ENCODE data around the gene ANK3. TPM values are rescaled to one million over a fixed set of nuclear protein-coding genes. Genes with fewer than 3 reads are reported as not detected.
A peak's percentile ranks its signal among the peaks of the same experiment; 100 is the strongest.

The ANK3 gene
- total and polyA plus RNA-seq, 2 experiments from 2014 or later: 26.2 to 49.0 TPM

DNA sequence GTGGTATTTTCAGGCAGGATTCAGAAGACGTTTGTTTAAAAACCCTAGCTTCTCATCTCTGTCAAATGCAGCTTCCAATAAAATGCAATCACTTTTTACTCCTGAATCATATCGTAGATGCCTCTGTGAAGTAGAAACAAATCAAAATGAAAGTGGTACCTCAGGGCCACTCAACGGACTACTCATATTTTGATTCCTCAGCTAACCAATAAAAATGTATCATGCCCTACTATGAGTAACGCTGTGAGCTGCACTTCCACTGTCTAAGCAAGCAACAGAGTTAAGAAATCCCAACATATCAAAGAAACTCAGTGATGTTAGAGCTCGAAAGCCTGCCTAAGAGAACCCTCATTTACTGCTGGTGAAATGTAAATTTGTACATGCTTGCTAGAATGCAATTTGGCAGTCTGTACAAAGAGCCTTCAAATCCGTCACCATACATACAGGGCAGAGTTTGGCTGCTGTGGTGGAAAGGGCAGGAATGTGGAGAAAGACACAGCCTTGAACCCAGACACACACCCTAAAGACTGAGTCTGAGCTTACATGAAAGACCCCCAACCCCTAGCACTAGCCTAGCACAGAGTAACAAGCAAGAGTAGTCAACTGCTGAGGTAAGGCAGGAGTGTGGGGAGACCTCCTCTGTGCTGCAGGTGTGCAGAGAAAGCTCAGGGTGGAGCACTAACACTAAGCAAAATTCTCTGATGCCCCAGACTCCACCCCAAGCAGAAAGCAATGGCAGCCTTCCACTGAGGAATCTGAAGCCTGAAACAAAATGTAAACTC is 151.5 kb downstream of the ANK3 start:
- no peaks in the 10 kb centered on the region for H3K27me3 ChIP-seq
- no peak overlapping the region for H2AFZ ChIP-seq
- no peaks in the 10 kb centered on the region for H3K36me3 ChIP-seq (replicated peaks; ENCODE audit: insufficient read depth, low read depth)
- H3K9me3 ChIP-seq (ENCODE audit: low read depth): no peaks in the 10 kb centered on the region
- H3K79me2 ChIP-seq: no peaks in the 10 kb centered on the region
- H3K4me2 ChIP-seq: no peak overlapping the region
- H3K4me3 ChIP-seq: no peak overlapping the region
- peak; percentile 42 for DNase-seq (ENCODE audit: low spot score)
- no peaks in the 10 kb centered on the region for H3K4me1 ChIP-seq (ENCODE audit: insufficient read depth)
- 63% methylated on average over 6 of the region's 6 CpGs for WGBS (ENCODE audit: low lambda C conversion rate, missing lambda C conversion rate)
- no peak for TF ChIP-seq EZH2phosphoT487 (IDR thresholded peaks at IDR 0.05; ENCODE audit: low read depth, severe bottlenecking, unreplicated experiment)
- TF ChIP-seq, protein P1, sequence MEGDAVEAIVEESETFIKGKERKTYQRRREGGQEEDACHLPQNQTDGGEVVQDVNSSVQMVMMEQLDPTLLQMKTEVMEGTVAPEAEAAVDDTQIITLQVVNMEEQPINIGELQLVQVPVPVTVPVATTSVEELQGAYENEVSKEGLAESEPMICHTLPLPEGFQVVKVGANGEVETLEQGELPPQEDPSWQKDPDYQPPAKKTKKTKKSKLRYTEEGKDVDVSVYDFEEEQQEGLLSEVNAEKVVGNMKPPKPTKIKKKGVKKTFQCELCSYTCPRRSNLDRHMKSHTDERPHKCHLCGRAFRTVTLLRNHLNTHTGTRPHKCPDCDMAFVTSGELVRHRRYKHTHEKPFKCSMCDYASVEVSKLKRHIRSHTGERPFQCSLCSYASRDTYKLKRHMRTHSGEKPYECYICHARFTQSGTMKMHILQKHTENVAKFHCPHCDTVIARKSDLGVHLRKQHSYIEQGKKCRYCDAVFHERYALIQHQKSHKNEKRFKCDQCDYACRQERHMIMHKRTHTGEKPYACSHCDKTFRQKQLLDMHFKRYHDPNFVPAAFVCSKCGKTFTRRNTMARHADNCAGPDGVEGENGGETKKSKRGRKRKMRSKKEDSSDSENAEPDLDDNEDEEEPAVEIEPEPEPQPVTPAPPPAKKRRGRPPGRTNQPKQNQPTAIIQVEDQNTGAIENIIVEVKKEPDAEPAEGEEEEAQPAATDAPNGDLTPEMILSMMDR (IDR thresholded peaks at IDR 0.05; ENCODE audit: poor library complexity): peak; percentile 34
- H3K27ac ChIP-seq: no peak overlapping the region
- no peaks in the 10 kb centered on the region for H4K20me1 ChIP-seq (ENCODE audit: insufficient read depth, poor library complexity, severe bottlenecking)
- H3K9me2 ChIP-seq (replicated peaks; ENCODE audit: insufficient read depth): no peaks in the 10 kb centered on the region

DNA sequence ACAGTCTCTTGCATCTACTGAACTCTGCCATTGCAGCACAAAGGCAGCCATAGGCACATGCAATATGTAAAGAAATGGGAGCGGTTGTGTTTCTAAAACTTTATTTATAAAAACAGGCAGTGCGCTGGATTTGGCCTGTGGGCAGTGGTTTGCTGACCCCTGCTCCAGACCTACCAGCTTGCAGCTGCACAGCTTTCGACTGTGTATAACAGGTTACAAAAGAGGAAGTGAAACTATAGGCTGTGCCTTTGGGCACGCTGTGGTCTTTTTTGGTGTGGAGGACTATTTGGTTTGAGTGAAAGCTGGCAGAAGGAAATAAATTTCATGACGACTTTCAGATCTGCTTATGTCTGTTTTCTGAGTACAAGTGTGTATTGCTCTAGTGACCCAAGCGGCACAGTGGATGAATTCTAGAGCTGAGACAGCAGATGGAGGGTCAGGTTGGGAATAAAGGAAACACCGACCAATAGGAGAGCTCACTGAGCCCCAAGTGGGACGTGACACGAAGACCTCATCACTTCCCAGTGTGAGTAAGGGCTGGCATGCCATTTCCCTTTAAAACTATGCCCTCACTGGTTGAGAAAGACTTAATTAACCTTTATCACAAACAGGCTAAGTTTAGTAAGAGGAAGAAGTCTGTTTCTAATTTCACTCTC is 152.7 kb downstream of the ANK3 start:
- Histone ChIP-seq H3K9me3 (ENCODE audit: low read depth) (no peaks in the 10 kb centered on the region), H3K9me2 (replicated peaks; ENCODE audit: insufficient read depth) (no peaks in the 10 kb centered on the region), H3K27ac (no peak overlapping the region), H2AFZ (no peak overlapping the region), H3K36me3 (replicated peaks; ENCODE audit: insufficient read depth, low read depth) (no peaks in the 10 kb centered on the region), H3K4me3 (no peak overlapping the region), H3K27me3 (no peaks in the 10 kb centered on the region), H3K79me2 (no peaks in the 10 kb centered on the region), H3K4me2 (no peak overlapping the region), H4K20me1 (ENCODE audit: insufficient read depth, poor library complexity, severe bottlenecking) (no peaks in the 10 kb centered on the region), H3K4me1 (ENCODE audit: insufficient read depth) (no peaks in the 10 kb centered on the region)
- no peak for DNase-seq (ENCODE audit: low spot score)
- 90% methylated on average over 9 of the region's 9 CpGs for WGBS (ENCODE audit: low lambda C conversion rate, missing lambda C conversion rate)
- TF ChIP-seq EZH2 (IDR thresholded peaks at IDR 0.05; ENCODE audit: borderline replicate concordance): no peak
- TF ChIP-seq, protein P1 (IDR thresholded peaks at IDR 0.05; ENCODE audit: poor library complexity): no peak
- no peak for TF ChIP-seq EZH2phosphoT487 (IDR thresholded peaks at IDR 0.05; ENCODE audit: low read depth, severe bottlenecking, unreplicated experiment)

DNA sequence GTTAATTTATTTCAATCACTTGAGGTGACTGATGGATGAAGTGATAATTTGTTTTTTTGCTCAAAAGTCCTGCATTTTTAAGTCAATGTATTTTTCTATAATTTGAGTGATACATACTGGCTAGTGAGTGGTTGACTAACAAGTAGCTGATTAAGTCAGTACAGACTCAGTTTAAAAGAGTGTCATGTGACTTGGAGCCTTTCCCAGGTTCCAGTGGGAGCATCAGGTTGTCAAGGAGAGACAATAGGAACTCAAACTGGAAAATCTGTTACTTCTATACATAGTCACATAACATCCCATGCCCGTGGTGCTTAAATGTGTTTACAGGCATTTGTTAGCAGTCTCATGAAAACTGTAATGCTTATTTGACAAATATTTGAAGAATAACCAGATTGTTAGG is 154.7 kb downstream of the ANK3 start:
- TF ChIP-seq, protein P1 (IDR thresholded peaks at IDR 0.05; ENCODE audit: poor library complexity): no peak
- TF ChIP-seq EZH2 (IDR thresholded peaks at IDR 0.05; ENCODE audit: borderline replicate concordance) (no peak), EZH2phosphoT487 (IDR thresholded peaks at IDR 0.05; ENCODE audit: low read depth, severe bottlenecking, unreplicated experiment) (no peak)
- no peak overlapping the region for H2AFZ ChIP-seq
- no peak overlapping the region for H3K27ac ChIP-seq
- DNase-seq (ENCODE audit: low spot score): no peak
- H3K9me3 ChIP-seq (ENCODE audit: low read depth): no peaks in the 10 kb centered on the region
- no peaks in the 10 kb centered on the region for H3K9me2 ChIP-seq (replicated peaks; ENCODE audit: insufficient read depth)
- no peaks in the 10 kb centered on the region for H3K27me3 ChIP-seq
- H4K20me1 ChIP-seq (ENCODE audit: insufficient read depth, poor library complexity, severe bottlenecking): no peaks in the 10 kb centered on the region
- H3K4me3 ChIP-seq: no peak overlapping the region
- no peaks in the 10 kb centered on the region for H3K36me3 ChIP-seq (replicated peaks; ENCODE audit: insufficient read depth, low read depth)
- H3K79me2 ChIP-seq: no peaks in the 10 kb centered on the region
- H3K4me1 ChIP-seq (ENCODE audit: insufficient read depth): no peaks in the 10 kb centered on the region
- no peak overlapping the region for H3K4me2 ChIP-seq
- 77% methylated on average over 1 of the region's 1 CpG for WGBS (ENCODE audit: low lambda C conversion rate, missing lambda C conversion rate)
